ENCODE data around the gene GSTM4.

- TF ChIP-seq CTCF (IDR thresholded peaks at IDR 0.05; ENCODE audit: low read depth, low read length, missing input control) (no peak), TAF1 (conservative IDR thresholded peaks at IDR 0.05) (no peak), REST (IDR thresholded peaks at IDR 0.05) (no peak), SP1 (IDR thresholded peaks at IDR 0.05) (no peak), NR2F2 (IDR thresholded peaks at IDR 0.05) (no peak), RXRA (IDR thresholded peaks at IDR 0.05) (no peak), MAX (IDR thresholded peaks at IDR 0.05) (no peak), RAD21 (IDR thresholded peaks at IDR 0.05) (no peak)
These were observed 2.1 kb downstream of the GSTM4 start for GRCh38 chr1:109657970-109658369.
